NCI-H524 treated with DMSO at 0.1 percent for 48 hours (cell line): Measurements from ENCODE around the gene NKX3-2.

Experiments
- DNase-seq: peaks from one replicate; lab custom pipeline; 2025; lab: John Stamatoyannopoulos, UW

NKX3-2 gene

GRCh38 chr4:13544606-13545393 is 492 bp upstream of the NKX3-2 start:
- peak; percentile 80 for DNase-seq

- DNase-seq, result no peak
Measured at GRCh38 chr4:13543032-13543838, 1.1 kb downstream of the NKX3-2 start.

- no peak for DNase-seq
Measured at GRCh38 chr4:13542577-13543031, 1.7 kb downstream of the NKX3-2 start.

GRCh38 chr4:13541720-13542576 is 2.4 kb downstream of the NKX3-2 start:
- no peak for DNase-seq

- no peak for DNase-seq
Measured at GRCh38 chr4:13541176-13541604, 3.1 kb downstream of the NKX3-2 start.

GRCh38 chr4:13540446-13541175 is 3.7 kb downstream of the NKX3-2 start:
- DNase-seq, result no peak

- DNase-seq, result no peak
Measured at GRCh38 chr4:13539619-13540445, 4.5 kb downstream of the NKX3-2 start.

- no peak for DNase-seq
Measured at GRCh38 chr4:13539047-13539618, 5.2 kb downstream of the NKX3-2 start.

GRCh38 chr4:13538427-13538973 is 5.8 kb downstream of the NKX3-2 start:
- no peak for DNase-seq

GRCh38 chr4:13537832-13538177 is 6.5 kb downstream of the NKX3-2 start:
- no peak for DNase-seq

- DNase-seq, result no peak
Measured at GRCh38 chr4:13537011-13537831, 7.1 kb downstream of the NKX3-2 start.

GRCh38 chr4:13536607-13537006 is 7.7 kb downstream of the NKX3-2 start:
- DNase-seq, result no peak

GRCh38 chr4:13535708-13536361 is 8.5 kb downstream of the NKX3-2 start:
- no peak for DNase-seq

- no peak for DNase-seq
Measured at GRCh38 chr4:13535118-13535517, 9.2 kb downstream of the NKX3-2 start.

- DNase-seq, result no peak
Measured at GRCh38 chr4:13534344-13535063, 9.8 kb downstream of the NKX3-2 start.

GRCh38 chr4:13533670-13534343 is 10.5 kb downstream of the NKX3-2 start:
- DNase-seq, result no peak

- DNase-seq, result no peak
Measured at GRCh38 chr4:13531625-13531998, 12.7 kb downstream of the NKX3-2 start.
